ENCODE data around the gene ADGRD2. TPM values are rescaled to one million over a fixed set of nuclear protein-coding genes. Genes with fewer than 3 reads are reported as not detected.

Gene ADGRD2
- total and polyA plus RNA-seq, 5 donors: 0.05 to 0.29 (median 0.15) TPM; not detected in 2

Other genes with a start within 250 kb of the ADGRD2 start
- 10 to 100 TPM; 12.0 to 19.2 (median 15.6) TPM for gene NEK6, start 192.5 kb upstream of the ADGRD2 start, total RNA-seq
- gene NEK6, start 192.5 kb upstream of the ADGRD2 start, polyA plus RNA-seq: 4.7 TPM
- gene PSMB7, start 35.0 kb upstream of the ADGRD2 start, total RNA-seq: 100 to 1,000 TPM; 130 to 152 (median 137) TPM
- gene PSMB7, start 35.0 kb upstream of the ADGRD2 start, polyA plus RNA-seq: 203 TPM
- not detected for gene NR5A1, start 56.9 kb downstream of the ADGRD2 start, total RNA-seq
- gene NR5A1, start 56.9 kb downstream of the ADGRD2 start, polyA plus RNA-seq: not detected

Data from right cardiac atrium (tissue), 5 donors.